ENCODE measurements around the gene MED13L. TPM values are rescaled to one million over a fixed set of nuclear protein-coding genes. Genes with fewer than 3 reads are reported as not detected.

MED13L gene
- total and polyA plus RNA-seq, 2 donors (not counting 3 experiments of a cell fraction or from before 2014, with no cell fraction given) = 27.4 to 93.6 TPM

GRCh38 chr12:115938794-115939377, 338.6 kb downstream of the MED13L start:
- CTCF ChIA-PET = no interaction called here

More at GRCh38 chr12:115938794-115939377, 338.6 kb downstream of the MED13L start:
- DNase-seq (ENCODE audit: low read depth, low spot score) (no peak), FAIRE-seq (no peak)
- H3K27me3 ChIP-seq (ENCODE audit: control insufficient read depth in 2 of 2, insufficient read depth in 2 of 2, low read length in 2 of 2) = no peaks in the 10 kb centered on the region
- H3K36me3 ChIP-seq (ENCODE audit: control insufficient read depth in 2 of 2, extremely low read depth in 1 of 2, insufficient read depth in 2 of 2, low read length in 2 of 2) = no peaks in the 10 kb centered on the region
- no peak overlapping the region for H3K9ac ChIP-seq (replicated peaks; ENCODE audit: extremely low read depth, insufficient read depth, low read length)
- intact Hi-C loops (cut with micrococcal nuclease) (no loop called here), dilution Hi-C loops (cut with MboI; ENCODE audit: extremely low pct_ligation_motif_present, low sequenced_read_pairs) (no loop called here)
- H3K9me1 ChIP-seq (replicated peaks; ENCODE audit: control insufficient read depth, extremely low read depth, insufficient read depth, low read length) = no peaks in the 10 kb centered on the region
- no peaks in the 10 kb centered on the region for H3K4me1 ChIP-seq (ENCODE audit: control insufficient read depth, extremely low read depth, insufficient read depth, low read length)
- BruUV-seq (replicated peaks) = no TSS peak
- no peak overlapping the region for H2AFZ ChIP-seq (ENCODE audit: low read depth, low read length)
- no peaks in the 10 kb centered on the region for H3K9me3 ChIP-seq (replicated peaks; ENCODE audit: control insufficient read depth, insufficient read depth, low read length)
- H3K4me2 ChIP-seq (ENCODE audit: insufficient read depth, low read length) = no peak overlapping the region
- TF ChIP-seq FOS (IDR thresholded peaks at IDR 0.05; ENCODE audit: borderline replicate concordance, insufficient read depth, low read length) = no peak
- no peak for TF ChIP-seq MYC (IDR thresholded peaks at IDR 0.05; ENCODE audit: low read depth, low read length)
- TF ChIP-seq JUN (IDR thresholded peaks at IDR 0.05; ENCODE audit: borderline replicate concordance, insufficient read depth, insufficient read length, low read depth) = no peak
- TF ChIP-seq POLR2AphosphoS5 (IDR thresholded peaks at IDR 0.05; ENCODE audit: insufficient read depth, low read depth, low read length) = no peak
- no peak for TF ChIP-seq GATA2 (IDR thresholded peaks at IDR 0.05; ENCODE audit: insufficient read depth, insufficient read length, low read depth, low read length)
- TF ChIP-seq CTCF (IDR thresholded peaks at IDR 0.05; ENCODE audit: extremely low read depth in 1 of 2, insufficient read depth in 1 of 2, low read depth in 1 of 2, low read length in 2 of 2) = no peak
- TF ChIP-seq EZH2 (IDR thresholded peaks at IDR 0.05; ENCODE audit: borderline replicate concordance, low read depth, low read length, severe bottlenecking) = no peak
- TF ChIP-seq MAX (IDR thresholded peaks at IDR 0.05; ENCODE audit: insufficient read depth, insufficient read length) = no peak
- TF ChIP-seq POLR2A (IDR thresholded peaks at IDR 0.05; ENCODE audit: low read depth, low read length) = no peak
- no peak overlapping the region for H3K4me3 ChIP-seq (replicated peaks in 1 of 3; ENCODE audit: insufficient read depth in 1 of 3, low read depth in 1 of 3, low read length in 3 of 3)
- H3K79me2 ChIP-seq (ENCODE audit: control insufficient read depth, insufficient read depth, low read length) = no peaks in the 10 kb centered on the region
- no peaks in the 10 kb centered on the region for H4K20me1 ChIP-seq (replicated peaks; ENCODE audit: control insufficient read depth, extremely low read depth, insufficient read depth, low read length)
- POLR2A ChIA-PET = no interaction called here
- H3K27ac ChIP-seq (ENCODE audit: insufficient read depth, low read depth, low read length) = no peak overlapping the region
